Neuronal stem cell (in vitro differentiated cells): Measurements from ENCODE around the gene MEN1.
"Not testable (repeated sequence)": the region's sequence is repeated elsewhere in the genome, so short reads cannot be mapped to it uniquely, and the experiment has no call there.

Source experiments
- DNase-seq: peaks from one replicate; pipeline ENCODE4 v3.0.0-alpha.2; 2013; ENCODE audit warnings: low spot score
- H2AFZ ChIP-seq: one replicate; pipeline ENCODE4 v1.6.1; 2013; ENCODE audit warnings: mild to moderate bottlenecking, low read length, inconsistent platforms
- H2AK5ac ChIP-seq: 2 replicates; pipeline ENCODE4 v1.6.1; 2013; ENCODE audit warnings: low read depth, mild to moderate bottlenecking, inconsistent platforms, low read length, moderate library complexity, mixed read lengths
- H2BK120ac ChIP-seq: 2 replicates; pipeline ENCODE4 v1.6.1; 2013; ENCODE audit warnings: low read depth, mild to moderate bottlenecking, inconsistent platforms, low read length, moderate library complexity, mixed read lengths
- H2BK12ac ChIP-seq: one replicate; pipeline ENCODE4 v1.6.1; 2013; ENCODE audit warnings: low read length, inconsistent platforms
- H2BK15ac ChIP-seq: 2 replicates; pipeline ENCODE4 v1.6.1; 2013; ENCODE audit warnings: mild to moderate bottlenecking, low read length, inconsistent platforms, mixed read lengths
- H2BK5ac ChIP-seq: one replicate; pipeline ENCODE4 v1.6.1; 2013; ENCODE audit warnings: inconsistent platforms, mild to moderate bottlenecking, low read length, moderate library complexity
- H3K14ac ChIP-seq: one replicate; pipeline ENCODE4 v1.6.1; 2013; ENCODE audit warnings: low read length, inconsistent platforms
- H3K18ac ChIP-seq: 2 replicates; pipeline ENCODE4 v1.6.1; 2013; ENCODE audit warnings: low read length, inconsistent platforms
- H3K23ac ChIP-seq: 2 replicates; pipeline ENCODE4 v1.6.1; 2013; ENCODE audit warnings: low read depth, mild to moderate bottlenecking, mixed read lengths, low read length, inconsistent platforms; ENCODE audit not compliant: poor library complexity
- H3K27ac ChIP-seq: replicated peaks from 3 replicates; pipeline ENCODE4 v1.5.1; 2013; ENCODE audit warnings: low read length, inconsistent platforms
- H3K27me3 ChIP-seq, 3 experiments: 2 replicates each; pipeline ENCODE4 v1.6.1; 2013; ENCODE audit warnings: low read length in 3 of 3, mild to moderate bottlenecking in 2 of 3, inconsistent platforms in 1 of 3, low read depth in 1 of 3, mixed read lengths in 1 of 3, moderate library complexity in 1 of 3; ENCODE audit not compliant: control insufficient read depth in 3 of 3, insufficient read depth in 3 of 3
- H3K36me3 ChIP-seq, 2 donors: replicated peaks in 1 of 2; 2 replicates each; pipeline ENCODE4 v1.6.1; 2013; ENCODE audit warnings: low read length in 2 of 2; ENCODE audit not compliant: control insufficient read depth in 2 of 2, insufficient read depth in 2 of 2
- H3K4ac ChIP-seq: 2 replicates; pipeline ENCODE4 v1.6.1; 2013; ENCODE audit warnings: inconsistent platforms, mild to moderate bottlenecking, low read length, moderate library complexity
- H3K4me1 ChIP-seq, 2 donors: 1 replicate in 1 of 2; 2 replicates in 1 of 2; pipeline ENCODE4 v1.6.1; 2013; ENCODE audit warnings: low read length in 2 of 2, low read depth in 1 of 2; ENCODE audit not compliant: control insufficient read depth in 2 of 2, insufficient read depth in 1 of 2
- H3K4me2 ChIP-seq: one replicate; pipeline ENCODE4 v1.6.1; 2013; ENCODE audit warnings: mild to moderate bottlenecking, low read length, inconsistent platforms; ENCODE audit not compliant: insufficient read depth, poor library complexity, severe bottlenecking
- H3K4me3 ChIP-seq, 2 donors: 2 replicates each; pipeline ENCODE4 v1.5.1; 2013; ENCODE audit warnings: low read length in 2 of 2, mild to moderate bottlenecking in 2 of 2, inconsistent platforms in 1 of 2, moderate library complexity in 1 of 2
- H3K79me1 ChIP-seq: one replicate; pipeline ENCODE4 v1.6.1; 2013; ENCODE audit warnings: low read depth, mild to moderate bottlenecking, inconsistent platforms, low read length, moderate library complexity
- H3K9ac ChIP-seq: one replicate; pipeline ENCODE4 v1.6.1; 2013; ENCODE audit warnings: mild to moderate bottlenecking, low read depth, low read length, inconsistent platforms; ENCODE audit not compliant: poor library complexity
- H3K9me3 ChIP-seq, 2 donors: replicated peaks in 1 of 2; 2 replicates each; pipeline versions ENCODE3 to v1.6.1; 2013; ENCODE audit warnings: low read length in 2 of 2, mild to moderate bottlenecking in 2 of 2, inconsistent platforms in 1 of 2, low read depth in 1 of 2, mixed read lengths in 1 of 2, moderate library complexity in 1 of 2; ENCODE audit not compliant: control insufficient read depth in 2 of 2, insufficient read depth in 1 of 2
- H4K8ac ChIP-seq: one replicate; pipeline ENCODE4 v1.6.1; 2013; ENCODE audit warnings: low read depth, mild to moderate bottlenecking, inconsistent platforms, low read length, moderate library complexity
- H4K91ac ChIP-seq: one replicate; pipeline ENCODE4 v1.6.1; 2013; ENCODE audit warnings: low read length, low read depth, mild to moderate bottlenecking, inconsistent platforms; ENCODE audit not compliant: poor library complexity
- WGBS, 2 donors: extraction: QIAGEN DNeasy Blood & Tissue Kit; methylation state at CpG; one replicate each; pipeline ENCODE4 v1.1.7; 2013; ENCODE audit warnings: missing lambda C conversion rate in 2 of 2, mixed read lengths in 1 of 2; ENCODE audit not compliant: insufficient read length in 2 of 2, insufficient replicate concordance in 1 of 2; ENCODE audit errors: extremely low coverage in 2 of 2; 5-methylcytosine and 5-hydroxymethylcytosine counted together

MEN1 gene

DNA sequence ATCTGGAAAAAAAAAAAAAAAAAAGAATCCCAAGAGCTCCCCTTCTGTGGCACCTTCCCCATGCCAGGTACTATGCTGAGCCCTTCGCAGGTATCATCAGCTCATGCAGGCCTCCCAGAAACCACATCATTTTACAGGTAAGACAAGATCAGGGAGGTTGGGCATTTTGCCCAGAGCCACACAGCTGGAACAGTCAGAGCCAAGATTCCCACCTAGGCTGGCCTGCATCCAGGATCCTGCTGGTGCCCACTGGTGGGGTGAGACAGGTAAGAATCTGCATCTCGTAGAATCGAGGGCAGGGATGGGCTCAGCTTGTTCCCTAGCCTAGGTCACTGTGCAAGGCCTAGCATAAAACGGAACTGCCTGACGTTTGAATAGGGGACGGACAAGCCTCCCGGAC lies 15.7 kb upstream of the MEN1 start:
- no peak for DNase-seq
- H3K4me3 ChIP-seq: peak overlapping the region in 1 of 2 donors; percentile 15
- H3K9me3 ChIP-seq: no peaks in the 10 kb centered on the region
- H2BK12ac ChIP-seq: no peak overlapping the region
- H3K4ac ChIP-seq: no peak overlapping the region
- peaks cover 0 to 1% of the 10 kb centered on the region in 2 donors for H3K4me1 ChIP-seq
- H3K23ac ChIP-seq: no peak overlapping the region
- WGBS, 2 donors: no CpG with 5 or more reads among the region's 7 CpGs
- H3K9ac ChIP-seq: peak overlapping the region; percentile 30
- no peak overlapping the region for H3K14ac ChIP-seq
- no peaks in the 10 kb centered on the region for H3K79me1 ChIP-seq
- H3K27ac ChIP-seq: no peak overlapping the region
- H2AFZ ChIP-seq: no peak overlapping the region
- H4K91ac ChIP-seq: no peak overlapping the region
- H3K4me2 ChIP-seq: no peak overlapping the region
- peak overlapping the region; percentile 38 for H2AK5ac ChIP-seq
- no peak overlapping the region for H2BK5ac ChIP-seq
- no peak overlapping the region for H4K8ac ChIP-seq
- H3K18ac ChIP-seq: no peak overlapping the region
- H3K27me3 ChIP-seq: peaks cover 0 to 3% (median 0%) of the 10 kb centered on the region in 3 experiments
- H2BK15ac ChIP-seq: no peak overlapping the region
- no peaks in the 10 kb centered on the region for H3K36me3 ChIP-seq
- peak overlapping the region; percentile 54 for H2BK120ac ChIP-seq

DNA sequence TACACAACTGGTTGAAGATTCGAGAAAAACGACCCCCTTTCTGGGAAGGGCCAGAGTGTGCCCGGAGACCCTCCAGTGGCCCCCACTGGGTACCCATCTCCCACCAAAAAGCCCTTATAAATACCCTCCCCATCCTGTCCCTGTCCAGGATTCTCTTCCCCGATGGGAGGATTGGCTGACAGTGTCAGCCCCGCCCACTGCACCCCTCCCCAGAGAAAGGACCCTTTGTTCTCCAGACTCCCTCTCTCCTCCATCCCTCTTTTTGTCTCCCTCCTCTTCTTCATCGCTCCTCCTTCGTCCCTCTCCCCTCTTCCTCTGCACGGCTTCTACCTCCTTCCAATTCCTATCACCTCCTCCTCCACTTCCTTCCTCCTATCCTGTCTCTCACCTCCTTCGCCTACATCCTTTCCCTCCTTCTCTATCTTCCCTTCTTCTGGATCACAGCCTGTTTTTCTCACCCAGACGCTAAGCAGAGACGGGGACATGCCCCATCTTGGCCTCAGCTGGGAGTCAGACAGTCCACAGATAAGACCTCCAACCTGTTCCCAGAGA lies 13.3 kb upstream of the MEN1 start:
- H2BK120ac ChIP-seq: no peak overlapping the region
- H2BK5ac ChIP-seq: no peak overlapping the region
- H3K18ac ChIP-seq: no peak overlapping the region
- no peak overlapping the region for H2BK15ac ChIP-seq
- no peak overlapping the region for H3K23ac ChIP-seq
- H3K79me1 ChIP-seq: no peaks in the 10 kb centered on the region
- no peak overlapping the region for H4K91ac ChIP-seq
- no peak overlapping the region for H2BK12ac ChIP-seq
- no peak overlapping the region for H3K27ac ChIP-seq
- no peak overlapping the region for H3K9ac ChIP-seq
- no peak overlapping the region for H2AK5ac ChIP-seq
- H3K14ac ChIP-seq: no peak overlapping the region
- no peaks in the 10 kb centered on the region for H3K4me1 ChIP-seq
- 90% methylated on average over 2 of the region's 11 CpGs; no CpG with 5 or more reads in 1 of the 2 donors for WGBS, 2 donors
- DNase-seq: no peak
- peaks cover 0 to 3% (median 0%) of the 10 kb centered on the region in 3 experiments for H3K27me3 ChIP-seq
- no peak overlapping the region for H2AFZ ChIP-seq
- no peak overlapping the region for H3K4me2 ChIP-seq
- no peaks in the 10 kb centered on the region for H3K9me3 ChIP-seq
- H3K4ac ChIP-seq: no peak overlapping the region
- H3K4me3 ChIP-seq: no peak overlapping the region
- H3K36me3 ChIP-seq: no peaks in the 10 kb centered on the region
- no peak overlapping the region for H4K8ac ChIP-seq

DNA sequence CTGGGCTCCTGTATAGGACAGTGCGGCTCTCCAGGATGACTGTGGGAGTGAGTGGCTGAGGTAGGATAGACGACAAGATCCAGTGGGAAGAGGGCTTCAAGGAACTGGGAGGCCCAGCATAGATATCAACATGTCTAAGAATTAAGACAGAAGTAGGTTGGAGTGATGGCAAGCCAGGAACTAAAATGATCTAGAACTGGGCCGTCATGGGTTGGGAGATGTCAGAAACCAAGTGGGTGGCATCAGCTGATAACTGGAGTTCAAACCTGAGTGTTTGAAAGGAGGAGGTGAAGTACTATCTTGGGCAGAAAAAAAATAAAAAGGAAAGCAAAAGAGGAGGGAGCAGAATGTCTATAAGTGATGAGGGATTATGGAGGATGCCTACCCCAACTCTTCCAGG lies 7.1 kb upstream of the MEN1 start:
- no peaks in the 10 kb centered on the region for H3K79me1 ChIP-seq
- H3K9me3 ChIP-seq: no peaks in the 10 kb centered on the region
- H2BK15ac ChIP-seq: no peak overlapping the region
- no CpG with 5 or more reads among the region's 3 CpGs for WGBS, 2 donors
- H3K18ac ChIP-seq: no peak overlapping the region
- no peak overlapping the region for H3K27ac ChIP-seq
- no peak overlapping the region for H3K9ac ChIP-seq
- H2BK120ac ChIP-seq: no peak overlapping the region
- H3K4me1 ChIP-seq: no peaks in the 10 kb centered on the region
- no peak overlapping the region for H2BK5ac ChIP-seq
- peaks cover 0 to 7% (median 0%) of the 10 kb centered on the region in 3 experiments for H3K27me3 ChIP-seq
- no peak overlapping the region for H3K14ac ChIP-seq
- H4K8ac ChIP-seq: no peak overlapping the region
- H2BK12ac ChIP-seq: no peak overlapping the region
- no peak overlapping the region for H3K4me2 ChIP-seq
- no peak overlapping the region for H2AFZ ChIP-seq
- H2AK5ac ChIP-seq: peak overlapping the region; percentile 40
- no peak overlapping the region for H3K4me3 ChIP-seq
- no peak overlapping the region for H3K23ac ChIP-seq
- DNase-seq: no peak
- no peak overlapping the region for H3K4ac ChIP-seq
- H3K36me3 ChIP-seq: no peaks in the 10 kb centered on the region
- H4K91ac ChIP-seq: no peak overlapping the region

DNA sequence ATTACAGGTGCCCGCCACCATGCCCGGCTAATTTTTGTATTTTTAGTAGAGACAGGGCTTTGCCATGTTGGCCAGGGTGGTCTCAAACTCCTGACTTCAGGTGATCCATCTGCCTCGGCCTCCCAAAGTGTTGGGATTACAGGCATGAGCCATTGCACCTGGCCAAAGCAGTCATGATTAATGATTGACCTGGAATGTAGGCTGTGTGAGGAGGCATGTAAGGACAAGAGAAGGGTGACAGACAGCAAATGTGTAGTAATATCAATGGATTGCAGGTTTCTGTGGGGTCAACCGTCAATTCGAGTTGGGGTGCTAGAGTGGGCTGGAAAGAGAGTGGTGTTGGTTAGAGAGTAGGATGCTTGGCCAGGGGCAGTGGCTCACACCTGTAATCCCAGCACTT lies 5.1 kb upstream of the MEN1 start:
- H2AFZ ChIP-seq, H3K36me3 ChIP-seq, H2BK12ac ChIP-seq, H3K4me3 ChIP-seq, H4K8ac ChIP-seq, H3K23ac ChIP-seq, H3K18ac ChIP-seq, H2BK15ac ChIP-seq, H3K14ac ChIP-seq, H3K4ac ChIP-seq, H3K79me1 ChIP-seq, H4K91ac ChIP-seq, H3K27ac ChIP-seq, H3K4me1 ChIP-seq, H3K9ac ChIP-seq, H3K27me3 ChIP-seq, DNase-seq, H3K4me2 ChIP-seq, H2BK5ac ChIP-seq, H2AK5ac ChIP-seq, H2BK120ac ChIP-seq, H3K9me3 ChIP-seq: not testable (repeated sequence)
- WGBS, 2 donors: no CpG with 5 or more reads among the region's 5 CpGs
